ENCODE data around the gene DNAAF9. TPM values are rescaled to one million over a fixed set of nuclear protein-coding genes. Genes with fewer than 3 reads are reported as not detected.

The DNAAF9 gene
- total RNA-seq, 1 experiment from 2014 or later: 4.6 TPM

DNA sequence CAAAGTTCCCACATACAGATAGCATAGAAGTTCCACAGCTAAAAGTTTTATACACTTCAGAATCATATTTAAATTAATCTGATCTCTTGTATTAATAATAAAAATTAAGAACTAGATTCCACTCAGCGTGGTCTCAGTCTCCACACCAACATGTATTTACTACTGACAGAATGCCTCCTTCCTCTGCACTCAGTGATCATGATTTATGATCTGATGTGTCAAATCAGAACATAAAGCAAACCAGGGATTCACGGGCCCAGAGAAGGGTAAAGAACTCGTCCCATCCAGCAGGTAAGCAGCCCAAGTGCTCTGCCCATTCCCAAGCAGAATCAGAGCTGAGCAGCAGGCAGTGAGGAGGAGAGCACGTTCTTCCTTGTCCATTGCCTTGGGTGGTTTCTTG is 49.2 kb upstream of the DNAAF9 start:
- no peak for TF ChIP-seq ELF1 (IDR thresholded peaks at IDR 0.05; ENCODE audit: borderline replicate concordance, low read depth)
- no peak for TF ChIP-seq TCF7L2 (IDR thresholded peaks at IDR 0.05; ENCODE audit: borderline replicate concordance, extremely low read depth, insufficient read depth, insufficient read length)
- TF ChIP-seq EGR1 (IDR thresholded peaks at IDR 0.05; ENCODE audit: low read depth): no peak
- TF ChIP-seq CBX3 (IDR thresholded peaks at IDR 0.05; ENCODE audit: low read depth): no peak
- no peak for TF ChIP-seq SP1 (IDR thresholded peaks at IDR 0.05; ENCODE audit: low read depth)
- no peak for TF ChIP-seq POLR2AphosphoS5 (IDR thresholded peaks at IDR 0.05; ENCODE audit: low read depth, low read length)
- TF ChIP-seq EZH2phosphoT487 (IDR thresholded peaks at IDR 0.05; ENCODE audit: borderline replicate concordance): no peak
- no peak for TF ChIP-seq FOSL1 (IDR thresholded peaks at IDR 0.05; ENCODE audit: low read depth)
- TF ChIP-seq, protein P1, sequence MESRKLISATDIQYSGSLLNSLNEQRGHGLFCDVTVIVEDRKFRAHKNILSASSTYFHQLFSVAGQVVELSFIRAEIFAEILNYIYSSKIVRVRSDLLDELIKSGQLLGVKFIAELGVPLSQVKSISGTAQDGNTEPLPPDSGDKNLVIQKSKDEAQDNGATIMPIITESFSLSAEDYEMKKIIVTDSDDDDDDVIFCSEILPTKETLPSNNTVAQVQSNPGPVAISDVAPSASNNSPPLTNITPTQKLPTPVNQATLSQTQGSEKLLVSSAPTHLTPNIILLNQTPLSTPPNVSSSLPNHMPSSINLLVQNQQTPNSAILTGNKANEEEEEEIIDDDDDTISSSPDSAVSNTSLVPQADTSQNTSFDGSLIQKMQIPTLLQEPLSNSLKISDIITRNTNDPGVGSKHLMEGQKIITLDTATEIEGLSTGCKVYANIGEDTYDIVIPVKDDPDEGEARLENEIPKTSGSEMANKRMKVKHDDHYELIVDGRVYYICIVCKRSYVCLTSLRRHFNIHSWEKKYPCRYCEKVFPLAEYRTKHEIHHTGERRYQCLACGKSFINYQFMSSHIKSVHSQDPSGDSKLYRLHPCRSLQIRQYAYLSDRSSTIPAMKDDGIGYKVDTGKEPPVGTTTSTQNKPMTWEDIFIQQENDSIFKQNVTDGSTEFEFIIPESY (IDR thresholded peaks at IDR 0.05; ENCODE audit: extremely low read depth, insufficient replicate concordance, low read length): no peak
- TF ChIP-seq SRF (IDR thresholded peaks at IDR 0.05; ENCODE audit: low read depth): no peak
- no peak for TF ChIP-seq CEBPB (IDR thresholded peaks at IDR 0.05; ENCODE audit: low read depth)
- TF ChIP-seq, protein P2, sequence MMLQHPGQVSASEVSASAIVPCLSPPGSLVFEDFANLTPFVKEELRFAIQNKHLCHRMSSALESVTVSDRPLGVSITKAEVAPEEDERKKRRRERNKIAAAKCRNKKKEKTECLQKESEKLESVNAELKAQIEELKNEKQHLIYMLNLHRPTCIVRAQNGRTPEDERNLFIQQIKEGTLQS (IDR thresholded peaks at IDR 0.05): no peak
- TF ChIP-seq SIN3A (IDR thresholded peaks at IDR 0.05; ENCODE audit: low read depth): no peak
- TF ChIP-seq, protein P3, sequence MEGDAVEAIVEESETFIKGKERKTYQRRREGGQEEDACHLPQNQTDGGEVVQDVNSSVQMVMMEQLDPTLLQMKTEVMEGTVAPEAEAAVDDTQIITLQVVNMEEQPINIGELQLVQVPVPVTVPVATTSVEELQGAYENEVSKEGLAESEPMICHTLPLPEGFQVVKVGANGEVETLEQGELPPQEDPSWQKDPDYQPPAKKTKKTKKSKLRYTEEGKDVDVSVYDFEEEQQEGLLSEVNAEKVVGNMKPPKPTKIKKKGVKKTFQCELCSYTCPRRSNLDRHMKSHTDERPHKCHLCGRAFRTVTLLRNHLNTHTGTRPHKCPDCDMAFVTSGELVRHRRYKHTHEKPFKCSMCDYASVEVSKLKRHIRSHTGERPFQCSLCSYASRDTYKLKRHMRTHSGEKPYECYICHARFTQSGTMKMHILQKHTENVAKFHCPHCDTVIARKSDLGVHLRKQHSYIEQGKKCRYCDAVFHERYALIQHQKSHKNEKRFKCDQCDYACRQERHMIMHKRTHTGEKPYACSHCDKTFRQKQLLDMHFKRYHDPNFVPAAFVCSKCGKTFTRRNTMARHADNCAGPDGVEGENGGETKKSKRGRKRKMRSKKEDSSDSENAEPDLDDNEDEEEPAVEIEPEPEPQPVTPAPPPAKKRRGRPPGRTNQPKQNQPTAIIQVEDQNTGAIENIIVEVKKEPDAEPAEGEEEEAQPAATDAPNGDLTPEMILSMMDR (IDR thresholded peaks at IDR 0.05 in 2 of 3, conservative IDR thresholded peaks at IDR 0.05 in 1 of 3; ENCODE audit: borderline replicate concordance in 1 of 3, insufficient read depth in 1 of 3, low read depth in 2 of 3, low read length in 2 of 3): no peak
- no peak for TF ChIP-seq EZH2 (IDR thresholded peaks at IDR 0.05)
- TF ChIP-seq JUND (IDR thresholded peaks at IDR 0.05): no peak
- TF ChIP-seq, protein P4, sequence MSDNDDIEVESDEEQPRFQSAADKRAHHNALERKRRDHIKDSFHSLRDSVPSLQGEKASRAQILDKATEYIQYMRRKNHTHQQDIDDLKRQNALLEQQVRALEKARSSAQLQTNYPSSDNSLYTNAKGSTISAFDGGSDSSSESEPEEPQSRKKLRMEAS (IDR thresholded peaks at IDR 0.05): no peak
- no peak for TF ChIP-seq POLR2A (IDR thresholded peaks at IDR 0.05; ENCODE audit: borderline replicate concordance, extremely low read depth, insufficient read depth, insufficient read length)
- TF ChIP-seq, protein P5, sequence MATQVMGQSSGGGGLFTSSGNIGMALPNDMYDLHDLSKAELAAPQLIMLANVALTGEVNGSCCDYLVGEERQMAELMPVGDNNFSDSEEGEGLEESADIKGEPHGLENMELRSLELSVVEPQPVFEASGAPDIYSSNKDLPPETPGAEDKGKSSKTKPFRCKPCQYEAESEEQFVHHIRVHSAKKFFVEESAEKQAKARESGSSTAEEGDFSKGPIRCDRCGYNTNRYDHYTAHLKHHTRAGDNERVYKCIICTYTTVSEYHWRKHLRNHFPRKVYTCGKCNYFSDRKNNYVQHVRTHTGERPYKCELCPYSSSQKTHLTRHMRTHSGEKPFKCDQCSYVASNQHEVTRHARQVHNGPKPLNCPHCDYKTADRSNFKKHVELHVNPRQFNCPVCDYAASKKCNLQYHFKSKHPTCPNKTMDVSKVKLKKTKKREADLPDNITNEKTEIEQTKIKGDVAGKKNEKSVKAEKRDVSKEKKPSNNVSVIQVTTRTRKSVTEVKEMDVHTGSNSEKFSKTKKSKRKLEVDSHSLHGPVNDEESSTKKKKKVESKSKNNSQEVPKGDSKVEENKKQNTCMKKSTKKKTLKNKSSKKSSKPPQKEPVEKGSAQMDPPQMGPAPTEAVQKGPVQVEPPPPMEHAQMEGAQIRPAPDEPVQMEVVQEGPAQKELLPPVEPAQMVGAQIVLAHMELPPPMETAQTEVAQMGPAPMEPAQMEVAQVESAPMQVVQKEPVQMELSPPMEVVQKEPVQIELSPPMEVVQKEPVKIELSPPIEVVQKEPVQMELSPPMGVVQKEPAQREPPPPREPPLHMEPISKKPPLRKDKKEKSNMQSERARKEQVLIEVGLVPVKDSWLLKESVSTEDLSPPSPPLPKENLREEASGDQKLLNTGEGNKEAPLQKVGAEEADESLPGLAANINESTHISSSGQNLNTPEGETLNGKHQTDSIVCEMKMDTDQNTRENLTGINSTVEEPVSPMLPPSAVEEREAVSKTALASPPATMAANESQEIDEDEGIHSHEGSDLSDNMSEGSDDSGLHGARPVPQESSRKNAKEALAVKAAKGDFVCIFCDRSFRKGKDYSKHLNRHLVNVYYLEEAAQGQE (IDR thresholded peaks at IDR 0.05; ENCODE audit: low read depth): no peak
- TF ChIP-seq ZFX (IDR thresholded peaks at IDR 0.05): no peak
- intact Hi-C loops (cut with micrococcal nuclease): no loop called here
- DNase-seq (ENCODE audit: low read depth, low spot score): no peak
- CTCF ChIA-PET: no interaction called here
- Histone ChIP-seq H3K4me1 (ENCODE audit: control insufficient read depth in 1 of 2, insufficient read depth in 2 of 2, low read length in 2 of 2) (no peaks in the 10 kb centered on the region), H3K9me2 (ENCODE audit: insufficient read depth) (no peaks in the 10 kb centered on the region), H3K9me3 (ENCODE audit: control insufficient read depth in 1 of 2, insufficient read depth in 1 of 2, low read depth in 1 of 2, low read length in 2 of 2) (no peaks in the 10 kb centered on the region), H3K27ac (ENCODE audit: low read depth, low read length) (no peak overlapping the region), H3K4me3 (replicated peaks in 1 of 2; ENCODE audit: low read depth in 1 of 2, low read length in 2 of 2) (no peak overlapping the region), H4K20me1 (ENCODE audit: insufficient read depth) (no peaks in the 10 kb centered on the region), H2AFZ (ENCODE audit: low read depth, low read length, poor library complexity, severe bottlenecking) (no peak overlapping the region), H3K27me3 (ENCODE audit: insufficient read depth, low read length) (no peaks in the 10 kb centered on the region; the same call in 1 of the 2 replicates), H3K79me2 (ENCODE audit: insufficient read depth, low read length) (no peaks in the 10 kb centered on the region), H3K4me2 (ENCODE audit: low read length) (no peak overlapping the region), H3K36me3 (ENCODE audit: control insufficient read depth in 1 of 2, insufficient read depth in 2 of 2, low read length in 2 of 2) (no peaks in the 10 kb centered on the region), H3K9ac (ENCODE audit: low read length) (no peak overlapping the region)
- ATAC-seq: no peak
- POLR2A ChIA-PET: no interaction called here
- RAD21 ChIA-PET (ENCODE audit: low non-redundant PET in 1 of 2, low total read pairs in 2 of 2, uncharacterized antibody in 2 of 2, unreplicated experiment in 2 of 2): no interaction called here
- no TSS peak for BruUV-seq (replicated peaks)
